Spleen (tissue), 7 donors: Measurements from ENCODE around the gene VPS18.

Experiments used
- POLR2A ChIP-seq, 3 donors: fragments of 450-650 bp; IDR thresholded peaks; one replicate each; pipeline ENCODE4 v1.5.1; 2017; ENCODE audit warnings: antibody characterized with exemption in 3 of 3, mild to moderate bottlenecking in 1 of 3
- TF ChIP-seq, protein P1 (sequence below), 11 experiments: fragments of 200-600 bp in 7 of 11; fragments of 450-650 bp in 4 of 11; sonication (generic) in 4 of 11; IDR thresholded peaks in 8 of 11; conservative IDR thresholded peaks in 3 of 11; 1 replicate in 7 of 11; 2 replicates in 4 of 11; pipeline versions ENCODE4 v1.4.0 to v1.8.0; 2016 to 2021; ENCODE audit warnings: antibody characterized with exemption in 11 of 11, inconsistent platforms in 4 of 11, mild to moderate bottlenecking in 1 of 11
- donor health status: DM: no; HTN: no; CAD: no; lungs with moderate emphysema.
- donor health status: DM: no; HTN: no; CAD: no.
- donor health status: DM: no; HTN: no; CAD: no.

DNA sequence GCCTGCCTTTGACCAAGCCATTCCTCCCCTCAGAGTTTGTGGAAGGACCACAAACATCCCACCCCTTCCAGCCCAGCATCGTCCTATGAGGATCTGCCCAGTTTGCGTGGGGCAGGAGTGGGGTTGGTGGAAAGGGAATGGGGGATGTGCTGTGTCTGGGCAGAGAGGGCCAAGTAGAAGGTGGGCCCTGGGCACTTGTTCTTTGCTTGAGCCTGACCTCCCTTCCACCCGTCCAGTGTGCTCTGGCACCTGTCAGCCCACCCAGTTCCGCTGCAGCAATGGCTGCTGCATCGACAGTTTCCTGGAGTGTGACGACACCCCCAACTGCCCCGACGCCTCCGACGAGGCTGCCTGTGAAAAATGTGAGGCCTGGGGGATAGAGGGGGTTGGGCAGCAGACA is 40.1 kb upstream of the VPS18 start:
- TF ChIP-seq POLR2A (IDR thresholded peaks at IDR 0.05): no peak
- TF ChIP-seq, protein P1, sequence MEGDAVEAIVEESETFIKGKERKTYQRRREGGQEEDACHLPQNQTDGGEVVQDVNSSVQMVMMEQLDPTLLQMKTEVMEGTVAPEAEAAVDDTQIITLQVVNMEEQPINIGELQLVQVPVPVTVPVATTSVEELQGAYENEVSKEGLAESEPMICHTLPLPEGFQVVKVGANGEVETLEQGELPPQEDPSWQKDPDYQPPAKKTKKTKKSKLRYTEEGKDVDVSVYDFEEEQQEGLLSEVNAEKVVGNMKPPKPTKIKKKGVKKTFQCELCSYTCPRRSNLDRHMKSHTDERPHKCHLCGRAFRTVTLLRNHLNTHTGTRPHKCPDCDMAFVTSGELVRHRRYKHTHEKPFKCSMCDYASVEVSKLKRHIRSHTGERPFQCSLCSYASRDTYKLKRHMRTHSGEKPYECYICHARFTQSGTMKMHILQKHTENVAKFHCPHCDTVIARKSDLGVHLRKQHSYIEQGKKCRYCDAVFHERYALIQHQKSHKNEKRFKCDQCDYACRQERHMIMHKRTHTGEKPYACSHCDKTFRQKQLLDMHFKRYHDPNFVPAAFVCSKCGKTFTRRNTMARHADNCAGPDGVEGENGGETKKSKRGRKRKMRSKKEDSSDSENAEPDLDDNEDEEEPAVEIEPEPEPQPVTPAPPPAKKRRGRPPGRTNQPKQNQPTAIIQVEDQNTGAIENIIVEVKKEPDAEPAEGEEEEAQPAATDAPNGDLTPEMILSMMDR (IDR thresholded peaks at IDR 0.05 in 8 of 11, conservative IDR thresholded peaks at IDR 0.05 in 3 of 11): no peak
